H1 (cell line): ENCODE measurements around the gene SURF1. TPM values are rescaled to one million over a fixed set of nuclear protein-coding genes. Genes with fewer than 3 reads are reported as not detected.
A peak's percentile ranks its signal among the peaks of the same experiment; 100 is the strongest.

Experiments used
- CTCF ChIA-PET: fragments of 300-600 bp; sonication (Branson Sonifier 250); formaldehyde crosslinking; loops from one replicate; lab custom pipeline; 2021; ENCODE audit not compliant: partially characterized antibody; lab: Charles Lee
- POLR2A ChIA-PET: fragments of 300-600 bp; sonication (Branson Sonifier 250); formaldehyde crosslinking; loops from one replicate; lab custom pipeline; 2021; ENCODE audit warnings: inconsistent platforms; ENCODE audit not compliant: partially characterized antibody; lab: Charles Lee
- DNase-seq, 2 experiments: peaks; one replicate each; pipeline versions ENCODE4 v3.0.0 to v3.0.0-alpha.2; 2010 to 2022; ENCODE audit warnings: low spot score in 2 of 2, low read depth in 1 of 2, mixed read lengths in 1 of 2
- FAIRE-seq: peaks from 2 replicates; lab custom pipeline; 2011; peaks lifted over from hg19 to GRCh38; lab: Jason Lieb, UNC
- H2AFZ ChIP-seq: 2 replicates; pipeline ENCODE4 v1.8.1; 2012; ENCODE audit warnings: low read length, inconsistent platforms
- H2AK5ac ChIP-seq: 2 replicates; pipeline ENCODE4 v1.6.1; 2013; ENCODE audit warnings: low read depth, low read length
- H2BK120ac ChIP-seq: replicated peaks from 2 replicates; pipeline ENCODE3; 2013; ENCODE audit warnings: low read depth, low read length, inconsistent platforms
- H2BK12ac ChIP-seq: 2 replicates; pipeline ENCODE4 v1.6.1; 2013; ENCODE audit warnings: low read depth, low read length
- H2BK15ac ChIP-seq: 2 replicates; pipeline ENCODE4 v1.6.1; 2013; ENCODE audit warnings: low read length
- H2BK20ac ChIP-seq: 2 replicates; pipeline ENCODE4 v1.6.1; 2013; ENCODE audit warnings: low read length
- H2BK5ac ChIP-seq: 2 replicates; pipeline ENCODE4 v1.6.1; 2013; ENCODE audit warnings: low read depth, low read length
- H3K14ac ChIP-seq: 2 replicates; pipeline ENCODE4 v1.6.1; 2013; ENCODE audit warnings: inconsistent platforms; ENCODE audit not compliant: insufficient read length
- H3K18ac ChIP-seq: 2 replicates; pipeline ENCODE4 v1.6.1; 2013; ENCODE audit warnings: low read length; ENCODE audit errors: extremely low read depth
- H3K23ac ChIP-seq: 2 replicates; pipeline ENCODE4 v1.6.1; 2013; ENCODE audit warnings: inconsistent platforms; ENCODE audit not compliant: insufficient read length
- H3K23me2 ChIP-seq: 2 replicates; pipeline ENCODE4 v1.6.1; 2013; ENCODE audit warnings: low read depth, low read length
- H3K27ac ChIP-seq: 2 replicates; pipeline ENCODE4 v1.6.1; 2011; ENCODE audit warnings: low read depth, low read length, inconsistent platforms
- H3K27me3 ChIP-seq, 4 experiments: replicated peaks in 1 of 4; 1 replicate in 1 of 4; 2 replicates in 3 of 4; pipeline versions ENCODE4 v1.6.1 to v1.8.1; 2011 to 2013; ENCODE audit warnings: low read length in 3 of 4, mild to moderate bottlenecking in 3 of 4, inconsistent platforms in 2 of 4, mixed read lengths in 2 of 4, moderate library complexity in 1 of 4; ENCODE audit not compliant: control insufficient read depth in 3 of 4, insufficient read depth in 3 of 4; ENCODE audit errors: extremely low read depth in 1 of 4
- H3K36me3 ChIP-seq, 4 experiments: 2 replicates each; pipeline versions ENCODE4 v1.6.1 to v1.8.1; 2011 to 2013; ENCODE audit warnings: mild to moderate bottlenecking in 4 of 4, low read length in 3 of 4, moderate library complexity in 2 of 4, control low read depth in 1 of 4, inconsistent platforms in 1 of 4; ENCODE audit not compliant: insufficient read depth in 4 of 4, control insufficient read depth in 2 of 4
- H3K4ac ChIP-seq: replicated peaks from 2 replicates; pipeline ENCODE3; 2013; ENCODE audit warnings: low read length, low read depth, mixed read lengths, inconsistent platforms; ENCODE audit not compliant: insufficient read length
- H3K4me1 ChIP-seq, 4 experiments: replicated peaks in 1 of 4; 1 replicate in 1 of 4; 2 replicates in 3 of 4; pipeline versions ENCODE4 v1.6.1 to v1.8.1; 2011 to 2013; ENCODE audit warnings: low read length in 3 of 4, inconsistent platforms in 2 of 4, mixed read lengths in 1 of 4; ENCODE audit not compliant: insufficient read depth in 4 of 4, control insufficient read depth in 3 of 4
- H3K4me2 ChIP-seq, 2 experiments: 2 replicates each; pipeline versions ENCODE4 v1.6.1 to v1.8.1; 2011 to 2013; ENCODE audit warnings: low read depth in 2 of 2, low read length in 2 of 2, control low read depth in 1 of 2, inconsistent platforms in 1 of 2, mild to moderate bottlenecking in 1 of 2; ENCODE audit not compliant: insufficient read depth in 1 of 2
- H3K4me3 ChIP-seq, 4 experiments: fragments of 200-600, 300-600 bp in 1 of 4; sonication (generic), shearing (Covaris generic), sonication (Bioruptor Twin) in 1 of 4; 2 replicates each; pipeline versions ENCODE4 v1.5.1 to v1.8.1; 2011 to 2016; ENCODE audit warnings: low read length in 4 of 4, low read depth in 3 of 4, control low read depth in 2 of 4, inconsistent platforms in 2 of 4, mild to moderate bottlenecking in 2 of 4, mixed read lengths in 1 of 4, moderate library complexity in 1 of 4; ENCODE audit not compliant: insufficient read depth in 2 of 4; ENCODE audit errors: extremely low read depth in 1 of 4
- H3K56ac ChIP-seq: replicated peaks from 2 replicates; pipeline ENCODE3; 2013; ENCODE audit warnings: low read depth, mild to moderate bottlenecking, mixed read lengths, low read length, inconsistent platforms; ENCODE audit not compliant: insufficient read length
- H3K79me1 ChIP-seq: 2 replicates; pipeline ENCODE4 v1.6.1; 2013; ENCODE audit warnings: low read depth, low read length, control low read depth
- H3K79me2 ChIP-seq, 2 experiments: 2 replicates each; pipeline versions ENCODE4 v1.6.1 to v1.8.1; 2012 to 2013; ENCODE audit warnings: low read length in 2 of 2, mild to moderate bottlenecking in 2 of 2, inconsistent platforms in 1 of 2; ENCODE audit not compliant: insufficient read depth in 2 of 2, control insufficient read depth in 1 of 2
- H3K9ac ChIP-seq, 4 experiments: replicated peaks in 1 of 4; 1 replicate in 1 of 4; 2 replicates in 3 of 4; pipeline versions ENCODE4 v1.6.1 to v1.8.1; 2011 to 2013; ENCODE audit warnings: low read depth in 3 of 4, low read length in 3 of 4, control low read depth in 2 of 4, mild to moderate bottlenecking in 2 of 4, moderate library complexity in 2 of 4, inconsistent platforms in 1 of 4; ENCODE audit errors: extremely low read depth in 1 of 4
- H3K9me3 ChIP-seq, 2 experiments: 2 replicates each; pipeline versions ENCODE4 v1.6.1 to v1.8.1; 2012 to 2013; ENCODE audit warnings: mild to moderate bottlenecking in 2 of 2, moderate library complexity in 2 of 2, control low read depth in 1 of 2, inconsistent platforms in 1 of 2, low read depth in 1 of 2, low read length in 1 of 2, mixed read lengths in 1 of 2; ENCODE audit not compliant: insufficient read depth in 2 of 2
- H4K20me1 ChIP-seq, 2 experiments: replicated peaks in 1 of 2; 2 replicates each; pipeline versions ENCODE3 to v1.8.1; 2011 to 2013; ENCODE audit warnings: inconsistent platforms in 2 of 2, low read length in 2 of 2, mild to moderate bottlenecking in 1 of 2; ENCODE audit not compliant: insufficient read depth in 2 of 2, control insufficient read depth in 1 of 2
- H4K5ac ChIP-seq: 2 replicates; pipeline ENCODE4 v1.6.1; 2013; ENCODE audit warnings: low read length, low read depth, mixed read lengths, inconsistent platforms; ENCODE audit not compliant: insufficient read length
- H4K8ac ChIP-seq: 2 replicates; pipeline ENCODE4 v1.8.0; 2013; ENCODE audit warnings: mild to moderate bottlenecking, moderate library complexity, low read length, inconsistent platforms; ENCODE audit not compliant: insufficient read depth; ENCODE audit errors: extremely low read depth
- H4K91ac ChIP-seq: replicated peaks from 2 replicates; pipeline ENCODE3; 2013; ENCODE audit warnings: low read length, mixed read lengths, inconsistent platforms; ENCODE audit not compliant: insufficient read length
- ATF3 ChIP-seq: IDR thresholded peaks from 2 replicates; pipeline ENCODE4 v1.6.1; 2011; ENCODE audit warnings: low read depth, mild to moderate bottlenecking, low read length; ENCODE audit not compliant: insufficient read depth
- CHD1 ChIP-seq: IDR thresholded peaks from 2 replicates; pipeline ENCODE4 v1.6.1; 2012; ENCODE audit warnings: low read depth, low read length, improper control_type of control experiment
- CHD2 ChIP-seq: IDR thresholded peaks from 2 replicates; pipeline ENCODE4 v1.6.1; 2012; ENCODE audit warnings: low read length, improper control_type of control experiment
- GABPA ChIP-seq: IDR thresholded peaks from 2 replicates; pipeline ENCODE4 v1.6.1; 2011; ENCODE audit warnings: mild to moderate bottlenecking, low read length, moderate library complexity, borderline replicate concordance; ENCODE audit not compliant: insufficient read depth
- KDM1A ChIP-seq: fragments of 200-600, 300-600 bp; sonication (generic); IDR thresholded peaks from 2 replicates; pipeline ENCODE4 v1.7.1; 2016; ENCODE audit warnings: mild to moderate bottlenecking, low read length, borderline replicate concordance
- POLR2A ChIP-seq, 2 experiments: IDR thresholded peaks; 1 replicate in 1 of 2; 2 replicates in 1 of 2; pipeline ENCODE4 v1.6.1; 2011; ENCODE audit warnings: low read depth in 2 of 2, low read length in 2 of 2, mild to moderate bottlenecking in 2 of 2; ENCODE audit errors: control extremely low read depth in 1 of 2
- POLR2AphosphoS5 ChIP-seq: IDR thresholded peaks from 2 replicates; pipeline ENCODE4 v1.6.1; 2011; ENCODE audit warnings: low read depth, low read length
- SIRT6 ChIP-seq: IDR thresholded peaks from one replicate; pipeline ENCODE4 v1.7.1; 2012; ENCODE audit warnings: low read length, inconsistent platforms
- SRF ChIP-seq: IDR thresholded peaks from 2 replicates; pipeline ENCODE4 v1.6.1; 2011; ENCODE audit warnings: mild to moderate bottlenecking, low read depth, low read length, moderate library complexity
- TBP ChIP-seq: IDR thresholded peaks from 2 replicates; pipeline ENCODE4 v1.6.1; 2011; ENCODE audit warnings: low read depth, low read length, improper control_type of control experiment
- USF2 ChIP-seq: IDR thresholded peaks from 2 replicates; pipeline ENCODE4 v1.6.1; 2011; ENCODE audit warnings: low read length, improper control_type of control experiment
- WGBS, 2 experiments: shearing (Covaris generic) in 1 of 2; methylation state at CpG; one replicate each; pipeline versions ENCODE4 v1.1.6 to v1.1.7; 2013 to 2015; ENCODE audit warnings: low lambda C conversion rate in 2 of 2, mixed read lengths in 2 of 2, inconsistent platforms in 1 of 2, low coverage in 1 of 2, missing lambda C conversion rate in 1 of 2; ENCODE audit not compliant: insufficient replicate concordance in 2 of 2, insufficient coverage in 1 of 2, insufficient read length in 1 of 2; ENCODE audit errors: extremely low coverage in 1 of 2, missing lambda C conversion rate in 1 of 2; 5-methylcytosine and 5-hydroxymethylcytosine counted together
- polyA plus RNA-seq, 7 experiments: library from polyadenylated mRNA; depleted of rRNA in 3 of 7; stranded (reverse) in 5 of 7; unstranded in 2 of 7; fragments of >200 nt in 5 of 7; fragments of 200-250 nt in 2 of 7; gene quantifications; 1 replicate in 5 of 7; 2 replicates in 1 of 7; 4 replicates in 1 of 7; pipeline versions ENCODE4 v1.2.1 to v1.2.3, GENCODE V29; 2011 to 2013; ENCODE audit warnings: missing spikeins in 2 of 7, mixed read lengths in 2 of 7
- total RNA-seq: library from RNA; stranded (reverse); fragmentation: NEBNext Ultra II Directional; extraction: Animal tissue kit (Norgen Biotek cat#: 25700); gene quantifications from 2 replicates; pipeline ENCODE4 v1.2.1, GENCODE V29; 2021

Gene SURF1
- total and polyA plus RNA-seq, 2 of the 8 experiments (the other 6 are each of a cell fraction or from before 2014, with no cell fraction given) = 43.1 to 44.7 TPM

GRCh38 chr9:133349965-133350616 is 6.2 kb downstream of the SURF1 start:
- H3K36me3 ChIP-seq = peaks cover 22 to 58% (median 46%) of the 10 kb centered on the region in 4 experiments
- 94% methylated on average over 15 of the region's 15 CpGs; no CpG with 5 or more reads in 1 of the 2 experiments for WGBS, 2 experiments
- H4K91ac ChIP-seq = no peak overlapping the region
- H2BK12ac ChIP-seq = no peak overlapping the region
- H3K4ac ChIP-seq = no peak overlapping the region
- peak overlapping the region; percentile 93 to 100 (median 96); a peak in 6 of 8 replicates for H3K4me3 ChIP-seq
- no peak overlapping the region for H4K5ac ChIP-seq
- CTCF ChIA-PET = interaction anchor here (0.7 to 2.6 kb wide), 10 partner anchors 8 to 137 kb away, joined by 3 to 14 read pairs (median 4); partner anchors contain the start of gene SURF6
- 0 out of 2 replicates have a peak overlapping the region, but pooled peaks have one; percentile 39 for H2BK5ac ChIP-seq
- H3K79me2 ChIP-seq = peaks cover 9 to 39% of the 10 kb centered on the region in 2 experiments
- no peak overlapping the region for H2BK15ac ChIP-seq
- H4K8ac ChIP-seq = no peak overlapping the region
- H4K20me1 ChIP-seq = peaks cover 14 to 21% of the 10 kb centered on the region in 2 experiments
- DNase-seq = no peak
- H2BK20ac ChIP-seq = no peak overlapping the region
- peak overlapping the region; percentile 91 to 97; a peak in 3 of 4 replicates for H3K4me2 ChIP-seq
- H3K4me1 ChIP-seq = peaks cover 0 to 10% (median 7%) of the 10 kb centered on the region in 4 experiments; a peak in 6 of 7 replicates
- no peak overlapping the region for H2AK5ac ChIP-seq
- H3K9me3 ChIP-seq = no peaks in the 10 kb centered on the region
- H2AFZ ChIP-seq = no peak overlapping the region
- no peak overlapping the region for H2BK120ac ChIP-seq
- H3K14ac ChIP-seq = no peak overlapping the region
- no peak overlapping the region for H3K56ac ChIP-seq
- H3K18ac ChIP-seq = no peak overlapping the region
- no peak overlapping the region; a peak in 1 of 7 replicates for H3K9ac ChIP-seq
- peaks cover 9% of the 10 kb centered on the region; the same call in 1 of the 2 replicates for H3K23me2 ChIP-seq
- H3K23ac ChIP-seq = no peak overlapping the region
- H3K27ac ChIP-seq = no peak overlapping the region
- no peak for FAIRE-seq
- no peaks in the 10 kb centered on the region for H3K27me3 ChIP-seq
- POLR2A ChIA-PET = interaction anchor here (0.7 to 16.1 kb wide), 18 partner anchors 4 to 189 kb away, joined by 3 to 461 read pairs (median 4); partner anchors contain the start of genes MED22, REXO4, RPL7A and STKLD1
- H3K79me1 ChIP-seq = peaks cover 7% of the 10 kb centered on the region
- TF ChIP-seq TBP (no peak), USF2 (peak; percentile 25; the same call in 1 of the 2 replicates), KDM1A (no peak), POLR2A (IDR thresholded peaks at IDR 0.05; ENCODE audit: control extremely low read depth in 1 of 2, low read depth in 2 of 2, low read length in 2 of 2) (peak in 1 of 2 experiments; percentile 39; a peak in 1 of 3 replicates), CHD1 (no peak), POLR2AphosphoS5 (peak; percentile 63; the same call in 1 of the 2 replicates), CHD2 (no peak), GABPA (no peak), SRF (no peak), SIRT6 (no peak), ATF3 (no peak)
